Common myeloid progenitor, CD34-positive (primary cell): ENCODE results near the gene TEX54.
A peak's percentile ranks its signal among the peaks of the same experiment; 100 is the strongest.

Experiments
- CTCF ChIA-PET: fragments of 350-600 bp; sonication (Branson Sonifier 250); formaldehyde crosslinking; loops from one replicate; lab custom pipeline; 2021; ENCODE audit warnings: antibody characterized with exemption; lab: Charles Lee
- POLR2A ChIA-PET: fragments of 350-600 bp; sonication (Branson Sonifier 250); formaldehyde crosslinking; loops from one replicate; lab custom pipeline; 2021; ENCODE audit warnings: antibody characterized with exemption; lab: Charles Lee
- DNase-seq, 3 donors: peaks; one replicate each; pipeline versions ENCODE4 v3.0.0 to v3.0.0-alpha.2; 2013
- H3K27ac ChIP-seq, 2 experiments: 1 replicate in 1 of 2; 2 replicates in 1 of 2; pipeline ENCODE4 v1.7.0; 2013; ENCODE audit warnings: inconsistent platforms in 2 of 2, low read length in 2 of 2, mild to moderate bottlenecking in 2 of 2, low read depth in 1 of 2, moderate library complexity in 1 of 2; ENCODE audit not compliant: severe bottlenecking in 2 of 2, insufficient read depth in 1 of 2, poor library complexity in 1 of 2
- H3K27me3 ChIP-seq, 5 experiments: replicated peaks in 2 of 5; 1 replicate in 3 of 5; 2 replicates in 2 of 5; pipeline versions ENCODE4 v1.6.1 to v1.7.0; 2013; ENCODE audit warnings: low read length in 4 of 5, mild to moderate bottlenecking in 2 of 5, moderate library complexity in 2 of 5, inconsistent platforms in 1 of 5; ENCODE audit not compliant: insufficient read depth in 5 of 5, control insufficient read depth in 4 of 5
- H3K36me3 ChIP-seq, 4 experiments: 1 replicate in 2 of 4; 2 replicates in 2 of 4; pipeline versions ENCODE4 v1.6.1 to v1.7.0; 2013; ENCODE audit warnings: low read length in 3 of 4, control low read depth in 1 of 4, mild to moderate bottlenecking in 1 of 4; ENCODE audit not compliant: control insufficient read depth in 4 of 4, insufficient read depth in 4 of 4
- H3K4me1 ChIP-seq, 4 experiments: 1 replicate in 3 of 4; 2 replicates in 1 of 4; pipeline versions ENCODE4 v1.6.1 to v1.7.1; 2013; ENCODE audit warnings: low read length in 3 of 4, mild to moderate bottlenecking in 3 of 4, control low read depth in 1 of 4, inconsistent platforms in 1 of 4, moderate library complexity in 1 of 4; ENCODE audit not compliant: control insufficient read depth in 4 of 4, insufficient read depth in 4 of 4; ENCODE audit errors: control extremely low read depth in 1 of 4
- H3K4me3 ChIP-seq, 7 experiments: 1 replicate in 4 of 7; 2 replicates in 3 of 7; pipeline versions ENCODE4 v1.5.1 to v1.7.0; 2013; ENCODE audit warnings: mild to moderate bottlenecking in 7 of 7, low read length in 6 of 7, moderate library complexity in 6 of 7, inconsistent platforms in 2 of 7, low read depth in 2 of 7, control low read depth in 1 of 7; ENCODE audit not compliant: insufficient read depth in 4 of 7, control insufficient read depth in 1 of 7; ENCODE audit errors: extremely low read depth in 1 of 7
- H3K9me3 ChIP-seq, 5 experiments: 1 replicate in 4 of 5; 2 replicates in 1 of 5; pipeline versions ENCODE4 v1.6.1 to v1.7.1; 2013; ENCODE audit warnings: low read length in 4 of 5, mild to moderate bottlenecking in 2 of 5, inconsistent platforms in 1 of 5, low read depth in 1 of 5, moderate library complexity in 1 of 5; ENCODE audit not compliant: control insufficient read depth in 4 of 5, insufficient read depth in 2 of 5; ENCODE audit errors: control extremely low read depth in 1 of 5
- WGBS: methylation state at CpG from one replicate; pipeline ENCODE4 v1.1.5; 2013; ENCODE audit not compliant: insufficient coverage; 5-methylcytosine and 5-hydroxymethylcytosine counted together

Gene TEX54

DNA sequence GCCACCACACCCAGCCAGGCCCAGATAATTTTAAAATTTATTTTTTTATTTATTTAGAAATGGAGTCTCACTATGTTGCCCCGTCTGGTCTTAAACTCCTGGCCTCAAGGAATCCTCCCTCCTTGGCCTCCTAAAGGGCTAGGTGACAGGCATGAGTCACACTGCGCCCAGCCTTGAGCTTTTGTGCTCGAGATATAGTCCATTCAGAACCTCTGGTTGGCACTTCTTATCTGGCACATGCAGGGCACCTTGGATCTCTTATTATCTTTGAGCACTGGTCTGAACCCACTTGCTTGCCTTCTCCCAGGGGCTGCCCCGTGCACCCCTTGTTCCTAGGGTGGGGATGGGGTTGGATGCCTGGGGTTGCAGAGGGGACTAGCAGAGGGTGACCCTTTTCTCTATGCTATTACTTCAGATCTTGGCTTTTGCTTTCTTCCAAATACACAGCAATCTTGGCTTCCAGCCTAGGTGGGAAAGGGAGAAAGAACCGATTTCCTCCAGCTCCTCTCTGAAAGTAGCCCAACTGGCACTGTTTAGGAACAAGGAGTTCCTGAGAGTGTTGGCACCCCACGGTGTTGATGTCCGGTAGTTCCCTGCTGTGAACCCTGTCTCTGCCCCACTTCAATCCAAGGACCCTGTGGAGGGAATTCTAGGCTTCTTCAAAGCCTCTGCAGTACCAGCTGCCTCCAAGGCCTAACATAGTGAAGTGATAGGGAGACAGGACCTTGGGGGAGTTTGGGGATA is 46.8 kb upstream of the TEX54 start:
- Histone ChIP-seq H3K4me1 (peaks cover 15 to 39% (median 31%) of the 10 kb centered on the region in 4 experiments), H3K27me3 (no peaks in the 10 kb centered on the region), H3K9me3 (no peaks in the 10 kb centered on the region), H3K27ac (peak overlapping the region in 1 of 2 experiments; percentile 99), H3K36me3 (peaks cover 6 to 51% (median 23%) of the 10 kb centered on the region in 4 experiments), H3K4me3 (peak overlapping the region in 4 of 7 experiments; percentile 86 to 100 (median 96))
- peak in 1 of 3 donors; percentile 42 for DNase-seq
- WGBS: 90% methylated on average over 6 of the region's 7 CpGs
- CTCF ChIA-PET: interaction anchor here (0.9 to 1.5 kb wide), 4 partner anchors 10 to 98 kb away, joined by 3 to 4 read pairs (median 4); no protein-coding TSS in a partner anchor
- POLR2A ChIA-PET: interaction anchor here (0.6 to 3.0 kb wide), 4 partner anchors 10 to 92 kb away, joined by 3 to 37 read pairs (median 6); partner anchors contain the start of gene TMEM179B

DNA sequence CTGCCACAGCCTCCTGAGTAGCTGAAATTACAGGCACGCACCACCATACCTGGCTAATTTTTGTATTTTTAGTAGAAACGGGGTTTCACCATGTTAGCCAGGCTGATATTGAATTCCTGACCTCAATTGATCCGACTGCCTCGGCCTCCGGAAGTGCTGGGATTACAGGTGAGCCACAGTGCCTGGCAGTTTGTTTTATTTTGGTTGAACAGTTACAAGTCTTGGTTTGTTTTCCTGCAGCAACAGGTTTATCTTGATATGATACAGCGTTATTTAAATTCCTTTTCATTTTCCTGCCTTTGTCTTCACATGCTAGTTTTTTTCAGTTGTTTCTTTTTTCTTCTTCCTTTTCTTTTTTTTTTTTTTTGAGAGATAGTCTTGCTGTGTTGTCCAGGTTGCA is 44.1 kb upstream of the TEX54 start:
- Histone ChIP-seq H3K27ac (no peak overlapping the region), H3K4me1 (peaks cover 2 to 15% (median 12%) of the 10 kb centered on the region in 4 experiments), H3K4me3 (no peak overlapping the region), H3K9me3 (no peaks in the 10 kb centered on the region), H3K36me3 (peaks cover 0 to 29% (median 4%) of the 10 kb centered on the region in 4 experiments), H3K27me3 (no peaks in the 10 kb centered on the region)
- POLR2A ChIA-PET: no interaction called here
- CTCF ChIA-PET: interaction anchor here (1.6 kb wide), 1 partner anchor 34 kb away, joined by 3 read pairs; no protein-coding TSS in a partner anchor
- DNase-seq: no peak
- WGBS: 100% methylated on average over 4 of the region's 6 CpGs

DNA sequence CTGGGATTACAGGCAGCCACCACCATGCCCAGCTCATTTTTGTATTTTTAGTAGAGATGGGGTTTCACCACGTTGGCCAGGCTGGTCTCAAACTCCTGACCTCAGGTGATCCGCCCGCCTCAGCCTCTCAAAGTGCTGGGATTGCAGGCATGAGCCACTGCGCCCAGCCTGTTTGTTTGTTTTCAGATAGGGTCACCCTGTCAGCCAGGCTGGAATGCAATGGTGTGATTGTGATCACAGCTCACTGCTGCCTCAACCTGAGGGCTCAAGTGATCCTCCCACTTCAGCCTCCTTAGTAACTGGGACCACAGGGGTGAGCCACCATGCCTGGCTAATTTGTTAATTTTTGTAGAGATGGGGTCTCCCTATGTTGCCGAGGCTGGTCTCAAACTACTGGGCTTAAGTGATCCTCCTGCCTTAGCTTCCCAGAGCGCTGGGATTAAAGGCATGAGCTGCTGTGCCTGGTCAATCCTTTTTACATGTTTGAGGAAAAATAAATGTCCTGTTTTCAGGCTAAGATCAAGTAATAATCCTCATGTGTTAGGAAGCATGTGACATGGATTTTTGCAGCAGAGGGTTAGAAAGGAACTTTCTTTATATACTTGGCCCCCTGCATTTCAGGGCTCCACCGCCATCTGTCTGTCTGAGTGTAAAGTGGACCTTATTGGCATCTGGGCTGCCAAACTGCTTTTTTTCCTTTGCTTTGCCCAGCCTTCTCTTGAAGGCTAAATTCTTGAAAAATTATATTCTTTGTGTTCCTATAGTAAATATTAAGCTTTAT is 43.2 kb upstream of the TEX54 start:
- Histone ChIP-seq H3K9me3 (no peaks in the 10 kb centered on the region), H3K4me3 (no peak overlapping the region), H3K27me3 (no peaks in the 10 kb centered on the region), H3K4me1 (peaks cover 2 to 15% (median 12%) of the 10 kb centered on the region in 4 experiments), H3K27ac (no peak overlapping the region), H3K36me3 (peaks cover 0 to 27% (median 4%) of the 10 kb centered on the region in 4 experiments)
- DNase-seq: peak in 1 of 3 donors; percentile 32
- 94% methylated on average over 6 of the region's 7 CpGs for WGBS
- ChIA-PET CTCF (interaction anchor here (1.0 to 1.6 kb wide), 6 partner anchors 12 to 146 kb away, joined by 3 to 5 read pairs (median 3); no protein-coding TSS in a partner anchor), POLR2A (interaction anchor here (1.1 kb wide), 1 partner anchor 60 kb away, joined by 3 read pairs; no protein-coding TSS in a partner anchor)

DNA sequence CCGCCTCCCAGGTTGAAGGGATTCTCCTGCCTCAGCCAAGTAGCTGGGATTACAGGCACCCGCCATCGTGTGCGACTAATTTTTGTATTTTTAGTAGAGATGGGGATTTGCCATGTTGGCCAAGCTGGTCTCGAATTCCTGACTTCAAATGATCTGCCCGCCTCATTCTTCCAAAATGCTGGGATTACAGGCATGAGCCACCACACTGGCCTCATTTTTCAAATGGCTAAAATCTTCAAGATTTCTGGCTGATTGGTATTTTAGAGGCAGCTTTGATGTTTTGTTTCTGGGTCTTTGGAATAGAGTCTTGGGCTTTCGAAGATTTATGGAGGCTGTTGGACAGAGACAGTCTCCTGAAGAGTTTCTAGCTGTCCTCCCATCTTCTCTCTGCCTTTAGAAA is 42.2 kb upstream of the TEX54 start:
- no peak for DNase-seq
- H3K4me1 ChIP-seq: peaks cover 2 to 8% (median 5%) of the 10 kb centered on the region in 4 experiments
- H3K27ac ChIP-seq: no peak overlapping the region
- no peak overlapping the region for H3K4me3 ChIP-seq
- no peaks in the 10 kb centered on the region for H3K27me3 ChIP-seq
- ChIA-PET POLR2A (interaction anchor here (0.6 to 1.1 kb wide), 2 partner anchors 25 to 59 kb away, joined by 3 read pairs; no protein-coding TSS in a partner anchor), CTCF (interaction anchor here (1.2 to 1.6 kb wide), 4 partner anchors 9 to 145 kb away, joined by 3 to 5 read pairs (median 4); no protein-coding TSS in a partner anchor)
- H3K9me3 ChIP-seq: no peaks in the 10 kb centered on the region
- H3K36me3 ChIP-seq: peaks cover 0 to 27% (median 4%) of the 10 kb centered on the region in 4 experiments
- 91% methylated on average over 6 of the region's 7 CpGs for WGBS

DNA sequence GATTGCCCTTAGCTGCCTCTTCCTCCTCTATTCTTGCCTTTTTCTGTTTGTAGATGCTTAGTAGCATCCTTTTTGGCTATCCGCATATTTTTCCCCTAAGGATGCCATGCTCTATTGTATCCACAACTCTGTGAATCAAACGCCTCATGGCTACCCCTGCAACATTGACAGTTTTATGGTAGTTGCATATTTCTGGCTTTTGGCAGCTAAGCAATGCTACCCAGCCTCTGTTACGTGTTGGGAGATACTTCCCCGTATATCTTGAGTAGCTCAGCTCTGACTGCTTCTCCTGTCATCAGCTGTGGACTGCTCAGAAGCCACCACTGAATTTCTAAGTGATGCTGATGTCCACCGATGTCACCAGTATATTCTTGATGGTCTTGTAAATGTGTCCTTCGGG is 33.0 kb upstream of the TEX54 start:
- ChIA-PET CTCF (interaction anchor here (0.6 to 3.4 kb wide), 7 partner anchors 9 to 1367 kb away, joined by 3 to 12 read pairs (median 4); partner anchors contain the start of gene SLC3A2), POLR2A (interaction anchor here (0.6 kb wide), 2 partner anchors 15 to 49 kb away, joined by 5 read pairs; partner anchors contain the start of gene SLC3A2)
- Histone ChIP-seq H3K27me3 (no peaks in the 10 kb centered on the region), H3K9me3 (no peaks in the 10 kb centered on the region), H3K36me3 (peaks cover 0 to 13% (median 0%) of the 10 kb centered on the region in 4 experiments), H3K4me3 (no peak overlapping the region), H3K27ac (no peak overlapping the region), H3K4me1 (peaks cover 0 to 17% (median 2%) of the 10 kb centered on the region in 4 experiments)
- 98% methylated on average over 5 of the region's 6 CpGs for WGBS
- no peak for DNase-seq

DNA sequence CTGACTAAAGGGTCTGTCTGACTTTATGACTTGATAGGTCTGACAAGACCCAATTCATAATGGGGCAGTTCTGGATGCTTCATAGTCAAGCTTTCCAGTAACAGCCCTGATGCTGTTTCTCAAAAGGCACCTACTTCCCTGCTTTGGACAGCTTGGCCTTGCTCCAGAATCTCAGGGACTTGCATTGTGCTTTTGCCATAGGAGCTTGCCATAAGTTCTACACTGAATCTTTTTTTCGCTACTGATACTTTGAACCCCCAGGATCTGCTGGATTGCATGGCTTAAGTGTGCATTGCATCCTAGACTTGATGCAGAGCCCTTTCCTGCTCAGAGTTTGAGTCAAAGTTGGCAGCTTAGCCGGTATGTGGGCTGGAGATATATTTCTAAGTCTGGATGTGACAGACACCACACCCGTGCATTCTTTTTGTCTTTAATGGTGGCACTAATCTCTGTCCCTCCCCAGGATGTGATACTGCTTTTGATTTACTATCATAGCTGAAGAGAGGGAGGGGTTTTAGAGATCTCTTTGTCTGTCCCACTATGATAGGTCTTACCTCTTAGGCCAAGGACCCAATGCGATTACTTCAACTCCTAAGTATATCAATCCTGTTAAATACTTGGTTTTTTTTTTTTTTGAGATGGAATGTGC is 31.2 kb upstream of the TEX54 start:
- no peaks in the 10 kb centered on the region for H3K9me3 ChIP-seq
- POLR2A ChIA-PET: interaction anchor here (1.2 to 4.6 kb wide), 2 partner anchors 10 to 23 kb away, joined by 3 to 26 read pairs; no protein-coding TSS in a partner anchor
- H3K4me1 ChIP-seq: peaks cover 0 to 25% (median 2%) of the 10 kb centered on the region in 4 experiments
- CTCF ChIA-PET: interaction anchor here (0.8 to 4.5 kb wide), 13 partner anchors 9 to 271 kb away, joined by 3 to 54 read pairs (median 4); partner anchors contain the start of genes SLC3A2, TAF6L, TMEM179B and ZBTB3
- H3K4me3 ChIP-seq: no peak overlapping the region
- H3K36me3 ChIP-seq: peaks cover 0 to 15% (median 0%) of the 10 kb centered on the region in 4 experiments
- no peak overlapping the region for H3K27ac ChIP-seq
- no peak for DNase-seq
- WGBS: 95% methylated on average over 2 of the region's 4 CpGs
- H3K27me3 ChIP-seq: no peaks in the 10 kb centered on the region
